NCI-H1694 (cell line): ENCODE measurements around the gene ART4.

Experiments
- DNase-seq: peaks from one replicate; lab custom pipeline; 2025; lab: John Stamatoyannopoulos, UW

ART4 gene

GRCh38 chr12:14850929-14851663 lies 7.8 kb upstream of the ART4 start:
- DNase-seq = no peak

DNA sequence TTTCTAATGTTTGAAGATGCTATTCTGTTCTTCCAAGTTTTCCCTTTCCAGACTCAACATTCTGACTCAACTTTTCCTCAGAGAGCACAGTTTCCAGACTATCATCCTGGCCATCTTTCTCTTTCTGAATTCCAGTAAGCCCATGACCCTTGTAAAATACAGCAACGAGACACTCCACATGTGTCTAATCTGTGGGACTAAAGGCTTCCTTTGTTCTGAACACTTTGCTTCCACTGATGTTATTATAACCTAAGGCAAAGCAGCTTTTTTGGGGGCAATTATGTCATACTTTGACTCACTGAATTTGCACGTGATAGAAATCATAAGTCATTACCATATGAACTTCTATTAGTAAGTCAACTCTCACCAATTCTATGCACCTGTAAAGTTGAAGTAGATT lies 6.3 kb upstream of the ART4 start:
- DNase-seq = no peak

DNA sequence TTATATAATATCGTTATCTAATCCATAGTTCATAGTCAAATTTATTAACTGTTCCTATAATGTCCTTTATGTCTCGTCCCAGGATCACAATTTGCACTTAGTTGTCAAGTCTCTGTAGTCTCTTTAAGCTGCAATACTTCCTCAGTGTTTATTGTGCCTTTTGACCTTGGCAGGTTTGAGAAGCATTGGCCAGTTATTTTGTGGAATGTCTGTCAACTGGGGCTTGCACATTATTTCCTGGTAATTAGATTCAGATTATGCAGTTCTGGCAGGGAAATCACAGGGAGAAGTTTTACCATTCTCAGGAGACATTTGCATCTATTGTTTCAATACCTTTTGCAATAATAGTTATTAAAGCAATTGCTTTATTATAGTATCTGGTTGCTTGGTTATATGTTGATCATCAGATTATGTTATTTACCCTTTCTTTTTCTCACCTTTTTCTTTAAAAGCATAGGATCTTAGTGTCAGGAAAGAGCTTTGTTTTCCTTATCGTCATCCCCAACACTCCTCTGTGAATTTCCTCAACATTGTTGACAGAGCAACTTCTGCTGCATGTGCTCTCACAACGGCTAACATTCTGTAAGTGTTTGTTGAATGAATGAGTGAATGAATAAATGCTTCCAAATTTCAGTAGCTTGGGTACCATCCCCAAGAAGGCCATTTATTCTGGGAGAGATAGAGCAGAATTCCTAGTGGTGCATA lies 3.7 kb upstream of the ART4 start:
- no peak for DNase-seq

DNA sequence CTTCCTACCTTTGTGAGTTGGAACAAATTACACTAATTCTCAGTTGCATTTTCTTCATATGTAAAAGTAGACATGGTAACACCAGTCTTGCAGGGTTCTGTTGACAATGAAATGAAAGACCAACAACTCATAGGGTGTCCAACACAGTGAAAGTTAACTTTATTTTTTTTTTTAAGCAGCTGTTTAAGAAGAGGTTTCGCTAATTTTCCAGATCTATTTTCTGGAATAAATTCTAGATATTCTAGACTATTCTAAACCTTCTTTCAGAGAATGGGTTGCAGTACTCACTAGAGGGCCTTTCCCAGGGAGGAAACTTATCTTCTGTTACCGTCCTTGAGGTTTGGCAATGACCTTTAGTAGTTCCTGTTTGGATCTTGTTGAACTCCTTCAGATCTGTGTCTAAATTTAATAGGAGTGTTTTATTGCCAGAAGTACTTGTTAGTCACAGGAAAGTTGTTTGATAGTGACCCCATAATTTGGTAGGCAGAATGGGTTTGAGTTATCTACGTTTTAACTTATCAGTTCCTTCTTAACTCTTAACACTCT lies 2.8 kb upstream of the ART4 start:
- no peak for DNase-seq

- peak; percentile 89 for DNase-seq
These were observed 2.0 kb upstream of the ART4 start for GRCh38 chr12:14845350-14845750.

- DNase-seq = no peak
These were observed 1.1 kb upstream of the ART4 start for GRCh38 chr12:14844401-14844800.

DNA sequence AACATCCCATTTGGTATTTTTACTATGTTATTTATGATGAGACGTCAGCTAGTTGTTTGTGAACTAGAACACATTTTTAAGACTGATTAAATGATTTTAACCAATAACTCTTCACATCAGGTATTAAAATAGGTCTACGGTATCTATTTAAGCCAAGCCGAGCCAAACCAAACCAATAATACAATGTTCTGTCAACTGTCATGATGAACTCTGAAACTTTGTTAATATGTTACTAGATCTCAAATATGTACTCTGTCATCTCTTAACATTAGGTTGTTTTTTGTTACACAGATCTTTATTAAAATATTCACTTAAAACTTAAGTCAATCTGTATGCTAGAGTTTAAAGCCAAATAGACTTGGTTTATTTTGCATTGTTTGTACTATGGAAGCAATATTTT lies 1.0 kb downstream of the ART4 start:
- no peak for DNase-seq

- no peak for DNase-seq
These were observed 1.6 kb downstream of the ART4 start for GRCh38 chr12:14841761-14842160.

- no peak for DNase-seq
These were observed 2.7 kb downstream of the ART4 start for GRCh38 chr12:14840616-14841015.

- DNase-seq = no peak
These were observed 4.1 kb downstream of the ART4 start for GRCh38 chr12:14839262-14839661.

DNA sequence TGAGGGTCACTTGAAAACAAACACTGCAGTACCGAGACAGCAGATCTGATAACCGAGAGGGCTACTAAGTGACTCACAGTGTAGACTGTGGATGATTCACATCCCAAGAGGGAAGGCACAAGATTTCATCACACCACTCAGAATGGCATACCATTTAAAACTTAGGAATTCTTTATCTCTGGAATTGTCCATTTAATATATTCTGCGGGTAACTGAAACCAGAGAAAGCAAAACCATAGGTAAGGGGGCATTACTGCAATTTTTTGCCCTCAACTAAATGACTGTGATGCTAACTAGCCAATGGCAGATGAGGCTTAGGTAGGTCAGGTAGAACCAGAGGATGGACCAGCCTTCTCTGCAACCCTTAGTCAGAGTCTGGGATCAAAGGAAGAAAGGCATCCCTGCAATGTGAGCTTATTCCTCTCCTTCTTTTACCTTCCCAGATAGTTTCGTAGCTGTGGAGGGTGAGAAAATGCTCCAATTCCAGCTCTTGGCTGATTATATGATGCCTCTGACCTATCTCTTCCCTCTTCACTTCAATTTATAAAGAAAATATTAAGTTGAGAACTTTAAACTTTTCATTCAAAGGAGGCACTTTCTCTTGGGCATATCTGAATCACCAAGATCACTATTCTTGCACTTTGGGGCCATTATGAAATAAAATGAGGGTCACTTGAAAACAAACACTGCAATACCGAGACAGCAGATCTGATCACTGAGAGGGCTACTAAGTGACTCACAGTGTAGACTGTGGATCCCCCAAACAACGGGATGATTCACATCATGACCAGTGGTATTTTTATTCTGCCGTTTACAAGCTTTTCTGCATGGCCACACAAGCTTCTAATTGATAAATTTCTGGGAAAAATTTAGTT lies 6.8 kb downstream of the ART4 start:
- DNase-seq = no peak

GRCh38 chr12:14834509-14834908 lies 8.8 kb downstream of the ART4 start:
- no peak for DNase-seq

GRCh38 chr12:14833952-14834351 lies 9.4 kb downstream of the ART4 start:
- DNase-seq = no peak

GRCh38 chr12:14833336-14833735 lies 10.0 kb downstream of the ART4 start:
- DNase-seq = no peak

DNA sequence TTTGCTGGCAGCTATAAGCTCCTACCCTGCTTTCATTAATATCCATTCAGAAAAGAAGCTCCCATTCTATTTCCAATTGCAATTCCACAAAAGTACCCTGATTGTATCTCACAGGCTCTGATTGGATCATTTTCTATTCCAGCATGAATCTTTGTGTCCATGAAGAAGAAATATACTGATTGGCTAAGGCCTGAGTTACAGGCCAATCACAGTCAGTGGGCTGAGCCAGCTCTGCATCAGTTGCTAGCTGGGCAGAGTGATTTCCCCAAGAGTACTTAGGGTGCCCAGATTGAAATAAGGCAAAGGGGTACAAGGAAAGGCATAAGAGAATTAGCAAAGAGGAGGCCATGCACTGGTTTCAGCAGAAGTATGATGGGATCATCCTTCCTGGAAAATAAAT lies 14.4 kb downstream of the ART4 start:
- no peak for DNase-seq

- DNase-seq = no peak
These were observed 16.3 kb downstream of the ART4 start for GRCh38 chr12:14827043-14827442.

GRCh38 chr12:14826491-14826890 lies 16.8 kb downstream of the ART4 start:
- no peak for DNase-seq

DNA sequence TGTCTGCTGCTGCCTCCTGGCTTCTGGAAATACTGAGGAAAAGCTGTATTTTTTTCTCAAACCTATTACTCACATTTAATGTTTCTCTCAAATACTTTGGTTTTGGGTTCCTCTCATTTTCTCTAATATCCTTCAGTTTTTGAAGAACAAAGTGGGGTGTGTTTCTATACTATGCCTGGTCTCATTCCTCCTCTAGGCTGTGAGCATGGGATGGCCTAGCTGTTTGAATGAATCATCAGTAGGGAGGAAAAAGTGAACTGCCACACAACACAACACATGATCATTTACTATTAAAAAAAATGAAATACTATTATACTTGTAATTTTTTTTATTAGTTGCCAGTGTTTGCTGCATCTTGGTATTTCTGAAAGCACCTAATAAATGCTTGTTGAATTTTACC lies 18.1 kb downstream of the ART4 start:
- no peak for DNase-seq

DNA sequence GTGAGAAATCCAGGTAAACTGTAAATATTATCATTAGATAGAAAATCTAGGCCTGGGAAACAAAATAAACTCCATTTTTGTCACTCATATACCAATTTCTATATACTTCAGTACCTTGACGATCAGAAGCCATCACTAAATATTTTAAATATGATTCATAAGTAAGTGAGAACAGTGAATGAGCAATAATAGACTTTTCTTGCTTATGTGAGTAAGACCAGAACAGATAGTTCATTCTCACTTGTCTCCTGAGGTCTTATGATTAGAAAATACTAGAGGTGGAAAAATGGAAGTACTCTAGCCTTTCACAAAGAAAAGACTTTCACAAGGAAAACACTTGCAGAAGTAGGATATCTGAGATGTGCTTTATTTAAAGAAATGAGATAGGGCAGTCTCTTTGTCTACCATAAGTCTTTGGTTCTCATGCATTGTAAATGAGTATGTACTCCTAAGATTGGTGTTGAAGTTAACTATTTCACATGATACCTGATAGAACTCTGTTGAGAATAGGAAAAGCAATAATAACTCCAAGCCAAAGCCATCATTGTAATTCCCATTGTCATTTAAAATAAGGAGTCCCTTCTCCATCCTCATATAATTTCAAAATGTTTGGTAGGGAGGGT lies 19.2 kb downstream of the ART4 start:
- no peak for DNase-seq

DNA sequence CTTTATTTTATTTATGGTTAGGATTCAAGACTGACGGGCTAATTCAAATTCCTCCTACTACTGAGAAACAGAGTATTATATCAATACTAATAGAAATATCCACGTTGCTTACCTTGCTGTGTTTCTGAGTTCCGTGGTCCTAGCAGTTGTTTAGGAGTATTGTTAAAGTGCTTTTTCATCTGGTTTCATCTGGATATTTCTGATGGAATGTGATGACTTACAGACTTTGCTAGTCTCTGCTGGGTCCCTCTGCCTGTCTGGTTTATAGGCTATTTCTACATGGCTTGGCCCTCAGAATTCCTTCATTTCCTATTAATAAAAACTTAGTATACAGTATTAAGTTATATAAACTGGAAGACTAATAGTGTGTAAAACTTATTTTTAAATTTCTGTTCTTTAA lies 29.3 kb downstream of the ART4 start, which contains the start of gene SMCO3:
Gene SMCO3, minus strand, starts transcription at position 169 of the 400 bp plus-strand sequence. CDS start 7,502 bp downstream, outside the sequence.
- DNase-seq = no peak

GRCh38 chr12:14811486-14811885 lies 31.8 kb downstream of the ART4 start:
- DNase-seq = no peak

DNA sequence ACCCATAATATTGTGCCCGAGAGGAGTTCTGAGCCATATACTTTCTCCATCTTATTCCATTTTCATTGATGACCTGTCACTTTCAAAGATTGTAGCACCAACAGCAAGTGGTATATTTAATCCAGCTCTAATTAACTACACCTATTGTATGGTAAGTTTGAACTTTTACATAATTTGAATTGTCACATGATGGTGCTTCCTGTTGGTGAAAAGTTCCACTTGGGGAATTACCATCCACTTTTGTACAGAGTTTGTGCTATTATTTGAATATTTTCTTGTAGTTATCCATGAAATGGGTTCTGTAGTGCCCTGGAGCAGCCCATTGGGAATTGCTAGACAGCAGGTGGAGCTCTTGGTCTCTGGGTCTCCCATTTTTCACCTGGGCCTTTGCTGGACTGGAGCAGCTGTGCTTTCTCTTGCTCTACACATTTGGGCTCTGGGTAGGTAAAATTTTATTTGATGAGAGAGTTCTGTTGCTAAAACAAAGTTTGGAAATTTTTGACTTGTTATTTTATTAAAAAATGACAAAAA lies 32.3 kb downstream of the ART4 start:
- DNase-seq = peak; percentile 22
